H1 (cell line): ENCODE data around the gene RHOC. TPM values are rescaled to one million over a fixed set of nuclear protein-coding genes. Genes with fewer than 3 reads are reported as not detected.

Source experiments
- CHD7 ChIP-seq: fragments of 300-600 bp; sonication (generic); IDR thresholded peaks from 2 replicates; pipeline ENCODE4 v1.7.1; 2012; ENCODE audit warnings: low read length, moderate library complexity, mild to moderate bottlenecking, inconsistent platforms; ENCODE audit not compliant: insufficient replicate concordance
- RBBP5 ChIP-seq: IDR thresholded peaks from 2 replicates; pipeline ENCODE4 v1.7.1; 2012; ENCODE audit warnings: low read depth, mild to moderate bottlenecking, inconsistent platforms, low read length, moderate library complexity, borderline replicate concordance
- SAP30 ChIP-seq: fragments of 300-600 bp; sonication (generic); IDR thresholded peaks from 2 replicates; pipeline ENCODE4 v1.7.1; 2012; ENCODE audit warnings: low read length, moderate library complexity, mild to moderate bottlenecking, inconsistent platforms; ENCODE audit not compliant: insufficient read depth, insufficient replicate concordance
- TCF12 ChIP-seq: IDR thresholded peaks from 2 replicates; pipeline ENCODE4 v1.6.1; 2011; ENCODE audit warnings: low read depth, mild to moderate bottlenecking, low read length
- polyA plus RNA-seq, 7 experiments: library from polyadenylated mRNA; depleted of rRNA in 3 of 7; stranded (reverse) in 5 of 7; unstranded in 2 of 7; fragments of >200 nt in 5 of 7; fragments of 200-250 nt in 2 of 7; gene quantifications; 1 replicate in 5 of 7; 2 replicates in 1 of 7; 4 replicates in 1 of 7; pipeline versions ENCODE4 v1.2.1 to v1.2.3, GENCODE V29; 2011 to 2013; ENCODE audit warnings: missing spikeins in 2 of 7, mixed read lengths in 2 of 7
- total RNA-seq: library from RNA; stranded (reverse); fragmentation: NEBNext Ultra II Directional; extraction: Animal tissue kit (Norgen Biotek cat#: 25700); gene quantifications from 2 replicates; pipeline ENCODE4 v1.2.1, GENCODE V29; 2021
- TF ChIP-seq, protein P1 (sequence below): IDR thresholded peaks from 2 replicates; pipeline ENCODE4 v1.6.1; 2012; ENCODE audit warnings: inconsistent platforms

Gene RHOC
- total and polyA plus RNA-seq, 2 of the 8 experiments (the other 6 are each of a cell fraction or from before 2014, with no cell fraction given), result 53.6 to 97.5 TPM

DNA sequence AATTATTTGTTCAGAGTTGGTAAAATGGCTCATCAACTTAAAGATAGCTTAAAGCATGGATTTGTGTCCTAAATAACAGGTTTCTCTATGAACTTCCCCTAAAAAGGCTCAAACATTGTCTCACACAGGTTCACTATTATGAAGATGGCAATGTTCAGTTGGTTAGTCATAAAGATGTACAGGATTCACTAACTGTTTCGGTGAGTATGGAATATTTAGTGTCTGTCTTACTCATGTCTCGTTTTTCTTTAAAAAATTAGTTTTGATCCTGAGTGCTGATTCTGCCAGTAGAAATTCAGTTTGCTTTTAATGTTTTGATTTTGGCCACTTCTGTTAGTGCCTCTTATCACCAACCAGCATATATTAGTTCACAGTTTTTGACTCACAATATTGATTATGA, 40.0 kb downstream of the RHOC start (continued):
- TF ChIP-seq CHD7, result no peak
- TF ChIP-seq, protein P1, sequence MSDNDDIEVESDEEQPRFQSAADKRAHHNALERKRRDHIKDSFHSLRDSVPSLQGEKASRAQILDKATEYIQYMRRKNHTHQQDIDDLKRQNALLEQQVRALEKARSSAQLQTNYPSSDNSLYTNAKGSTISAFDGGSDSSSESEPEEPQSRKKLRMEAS, result no peak
- no peak for TF ChIP-seq SAP30
- no peak for TF ChIP-seq TCF12
- TF ChIP-seq RBBP5, result no peak
